ENCODE data around the gene DUSP22.
"Not testable (repeated sequence)": the region's sequence is repeated elsewhere in the genome, so short reads cannot be mapped to it uniquely, and the experiment has no call there.

The DUSP22 gene

DNA sequence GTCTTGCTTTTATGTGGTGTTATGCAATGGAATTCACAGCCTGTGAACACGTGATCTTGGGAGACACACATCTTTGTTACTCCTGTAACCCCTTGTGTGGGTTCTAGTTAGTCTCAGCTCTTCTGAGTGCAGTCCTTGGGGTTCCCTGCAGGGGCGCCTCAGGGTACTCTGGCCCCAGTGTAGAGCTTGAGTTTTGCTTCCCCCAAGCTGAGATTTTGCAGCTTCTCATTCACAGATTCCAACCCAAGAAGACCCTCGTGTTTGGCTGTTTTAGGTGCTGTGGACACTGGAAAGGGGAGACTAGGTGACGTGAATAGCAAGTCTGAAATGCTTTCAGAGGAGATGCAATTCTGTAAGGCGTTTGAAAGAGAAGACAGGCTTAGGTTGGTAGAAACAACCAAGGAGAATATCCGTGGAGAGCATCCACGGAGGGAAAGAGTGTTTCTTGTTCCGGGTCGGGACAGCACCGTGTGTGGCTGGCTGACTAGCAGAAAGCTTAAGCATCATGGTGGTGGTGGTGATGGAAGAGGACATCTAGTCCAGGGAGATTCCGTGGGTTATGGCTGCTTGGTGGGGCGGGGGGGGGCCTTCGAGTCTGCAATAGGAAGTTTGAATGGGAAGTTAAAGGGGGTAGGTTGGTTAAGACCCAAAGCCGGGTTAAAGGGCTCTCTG lies 30.1 kb downstream of the DUSP22 start:
- Histone ChIP-seq H3K4me3 (no peak overlapping the region), H3K27me3 (no peaks in the 10 kb centered on the region), H3K27ac (no peak overlapping the region), H3K36me3 (peaks cover 0 to 10% (median 0%) of the 10 kb centered on the region in 3 donors), H3K4me1 (peaks cover 0 to 6% (median 5%) of the 10 kb centered on the region in 4 donors), H3K9me3 (no peaks in the 10 kb centered on the region)
- intact Hi-C loops (cut with DNase I; ENCODE audit: low total_unique reads): no loop called here
- no peak for DNase-seq
- TF ChIP-seq, protein P1, sequence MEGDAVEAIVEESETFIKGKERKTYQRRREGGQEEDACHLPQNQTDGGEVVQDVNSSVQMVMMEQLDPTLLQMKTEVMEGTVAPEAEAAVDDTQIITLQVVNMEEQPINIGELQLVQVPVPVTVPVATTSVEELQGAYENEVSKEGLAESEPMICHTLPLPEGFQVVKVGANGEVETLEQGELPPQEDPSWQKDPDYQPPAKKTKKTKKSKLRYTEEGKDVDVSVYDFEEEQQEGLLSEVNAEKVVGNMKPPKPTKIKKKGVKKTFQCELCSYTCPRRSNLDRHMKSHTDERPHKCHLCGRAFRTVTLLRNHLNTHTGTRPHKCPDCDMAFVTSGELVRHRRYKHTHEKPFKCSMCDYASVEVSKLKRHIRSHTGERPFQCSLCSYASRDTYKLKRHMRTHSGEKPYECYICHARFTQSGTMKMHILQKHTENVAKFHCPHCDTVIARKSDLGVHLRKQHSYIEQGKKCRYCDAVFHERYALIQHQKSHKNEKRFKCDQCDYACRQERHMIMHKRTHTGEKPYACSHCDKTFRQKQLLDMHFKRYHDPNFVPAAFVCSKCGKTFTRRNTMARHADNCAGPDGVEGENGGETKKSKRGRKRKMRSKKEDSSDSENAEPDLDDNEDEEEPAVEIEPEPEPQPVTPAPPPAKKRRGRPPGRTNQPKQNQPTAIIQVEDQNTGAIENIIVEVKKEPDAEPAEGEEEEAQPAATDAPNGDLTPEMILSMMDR (IDR thresholded peaks at IDR 0.05): no peak

DNA sequence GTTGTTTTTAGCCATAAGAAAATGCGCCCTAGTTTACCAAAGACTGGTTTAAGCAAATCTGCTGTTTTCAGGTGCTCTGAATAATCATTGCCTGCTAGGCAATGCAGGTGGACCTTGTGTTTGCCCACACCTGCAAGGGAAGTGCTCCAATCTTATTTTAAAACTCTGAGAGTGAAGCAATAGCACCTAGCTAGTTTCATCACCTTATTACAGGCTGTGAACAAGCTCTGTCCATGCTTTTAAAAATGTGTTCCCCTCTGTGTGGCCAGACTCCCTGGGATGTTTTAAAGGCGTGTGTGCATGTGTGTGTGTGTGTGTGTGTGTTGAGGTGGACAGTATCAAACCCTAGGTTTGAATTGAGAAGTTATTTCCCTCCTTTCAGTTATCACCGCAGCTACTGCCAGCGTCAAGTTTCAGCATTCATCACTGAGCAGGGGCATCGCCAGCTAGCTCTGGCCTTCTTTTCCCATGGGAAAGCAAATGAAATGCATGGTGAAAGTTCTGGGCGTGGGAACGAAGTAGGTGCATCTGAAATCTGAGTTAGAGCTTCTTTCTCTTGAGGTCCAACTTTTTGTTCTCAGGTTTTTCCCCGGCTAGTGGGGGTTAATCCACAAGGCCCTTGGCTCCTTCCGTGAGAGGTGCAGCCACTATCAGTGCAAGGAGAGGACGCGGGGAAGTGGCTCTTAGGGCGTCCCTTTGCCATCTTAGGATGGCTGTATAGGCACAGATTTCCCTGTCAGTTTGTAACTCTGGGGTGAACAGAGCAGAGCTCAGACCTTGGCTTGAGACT lies 30.8 kb downstream of the DUSP22 start:
- no peaks in the 10 kb centered on the region for H3K27me3 ChIP-seq
- no peak overlapping the region for H3K4me3 ChIP-seq
- no peaks in the 10 kb centered on the region for H3K9me3 ChIP-seq
- H3K27ac ChIP-seq: no peak overlapping the region
- peaks cover 0 to 10% (median 0%) of the 10 kb centered on the region in 3 donors for H3K36me3 ChIP-seq
- H3K4me1 ChIP-seq: peaks cover 0 to 13% (median 12%) of the 10 kb centered on the region in 4 donors
- intact Hi-C loops (cut with DNase I; ENCODE audit: low total_unique reads): no loop called here
- TF ChIP-seq, protein P1 (IDR thresholded peaks at IDR 0.05): no peak
- no peak for DNase-seq

DNA sequence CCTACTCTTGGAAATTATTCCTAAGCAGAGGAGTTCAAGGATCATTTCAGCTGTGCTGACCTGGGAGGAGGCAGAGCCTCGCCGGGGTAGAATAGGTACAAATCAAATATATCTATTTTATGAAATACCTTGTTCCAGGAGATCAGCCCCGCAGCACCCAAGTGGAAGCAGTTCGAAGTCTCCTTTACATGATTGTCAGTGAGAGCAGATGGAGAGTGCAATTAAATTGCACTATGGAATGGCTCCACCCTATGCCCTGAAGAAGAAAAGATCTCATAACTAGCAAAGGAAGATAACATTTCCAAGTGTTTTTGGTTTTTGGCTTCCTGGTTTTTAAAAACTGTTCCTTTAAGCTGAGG lies 31.4 kb downstream of the DUSP22 start:
- TF ChIP-seq, protein P1 (IDR thresholded peaks at IDR 0.05): no peak
- H3K9me3 ChIP-seq: no peaks in the 10 kb centered on the region
- DNase-seq: no peak
- no peak overlapping the region for H3K4me3 ChIP-seq
- H3K36me3 ChIP-seq: peaks cover 0 to 10% (median 0%) of the 10 kb centered on the region in 3 donors
- intact Hi-C loops (cut with DNase I; ENCODE audit: low total_unique reads): no loop called here
- peaks cover 0 to 19% (median 14%) of the 10 kb centered on the region in 4 donors for H3K4me1 ChIP-seq
- H3K27ac ChIP-seq: no peak overlapping the region
- no peaks in the 10 kb centered on the region for H3K27me3 ChIP-seq

DNA sequence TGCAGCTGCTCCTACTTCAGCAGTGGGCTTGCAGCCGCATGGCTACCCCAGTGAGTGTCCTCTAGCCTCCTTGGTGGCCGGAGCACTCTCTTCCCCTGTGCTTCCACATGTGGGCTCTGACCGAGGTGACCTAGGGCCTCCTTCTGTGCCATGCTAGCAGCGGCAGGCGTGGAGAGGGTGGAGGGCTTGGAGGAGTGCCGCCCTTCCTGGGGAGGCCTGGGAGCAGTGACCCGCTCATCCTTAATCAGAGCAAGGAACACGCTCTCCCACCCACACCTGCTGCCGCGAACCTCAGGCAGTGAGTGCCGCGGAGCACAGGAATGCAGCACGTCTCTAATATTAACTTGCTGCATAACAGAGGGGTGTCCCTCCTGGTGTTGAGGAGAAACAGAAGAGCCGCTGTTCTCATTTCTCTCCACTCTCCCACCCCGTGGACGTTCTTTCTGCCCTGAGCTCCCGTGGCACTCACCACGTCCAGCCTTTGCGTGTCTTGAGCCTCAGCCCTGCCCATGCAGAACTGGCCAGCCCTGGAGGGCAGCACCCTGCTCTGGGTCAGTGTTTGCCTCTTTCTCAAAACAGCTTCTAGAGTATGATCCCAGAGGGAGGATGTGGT lies 31.9 kb downstream of the DUSP22 start:
- Histone ChIP-seq H3K4me1 (peaks cover 0 to 19% (median 14%) of the 10 kb centered on the region in 4 donors), H3K4me3 (no peak overlapping the region), H3K36me3 (peaks cover 0 to 10% (median 0%) of the 10 kb centered on the region in 3 donors), H3K9me3 (no peaks in the 10 kb centered on the region), H3K27me3 (no peaks in the 10 kb centered on the region), H3K27ac (no peak overlapping the region)
- intact Hi-C loops (cut with DNase I; ENCODE audit: low total_unique reads): no loop called here
- TF ChIP-seq, protein P1 (IDR thresholded peaks at IDR 0.05): no peak
- DNase-seq: peak in 1 of 2 donors; percentile 67

DNA sequence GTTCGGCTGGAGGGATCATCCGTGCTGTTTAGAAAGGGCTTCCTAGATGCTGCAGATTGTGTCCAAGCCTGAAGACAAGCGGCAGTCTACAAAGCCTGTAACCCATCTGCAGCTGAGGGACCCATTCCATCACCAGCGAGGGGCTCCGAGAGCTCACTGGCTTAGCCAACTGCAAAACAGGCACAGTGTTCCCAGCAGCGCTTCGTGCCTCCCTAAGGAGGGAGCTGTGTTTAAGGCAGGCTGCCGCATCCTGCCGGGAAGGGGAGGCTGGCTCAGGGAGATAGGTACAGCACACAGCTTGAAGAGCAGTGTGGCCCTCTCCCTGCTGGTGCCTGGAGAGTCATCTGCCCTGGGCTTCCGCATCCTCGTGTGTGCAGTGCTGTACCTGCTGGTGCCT lies 32.4 kb downstream of the DUSP22 start:
- Histone ChIP-seq H3K27me3 (no peaks in the 10 kb centered on the region), H3K36me3 (peaks cover 0 to 10% (median 0%) of the 10 kb centered on the region in 3 donors), H3K9me3 (no peaks in the 10 kb centered on the region), H3K27ac (no peak overlapping the region), H3K4me3 (no peak overlapping the region), H3K4me1 (peaks cover 0 to 19% (median 14%) of the 10 kb centered on the region in 4 donors)
- DNase-seq: peak in 1 of 2 donors; percentile 62
- intact Hi-C loops (cut with DNase I; ENCODE audit: low total_unique reads): no loop called here
- TF ChIP-seq, protein P1 (IDR thresholded peaks at IDR 0.05): no peak

DNA sequence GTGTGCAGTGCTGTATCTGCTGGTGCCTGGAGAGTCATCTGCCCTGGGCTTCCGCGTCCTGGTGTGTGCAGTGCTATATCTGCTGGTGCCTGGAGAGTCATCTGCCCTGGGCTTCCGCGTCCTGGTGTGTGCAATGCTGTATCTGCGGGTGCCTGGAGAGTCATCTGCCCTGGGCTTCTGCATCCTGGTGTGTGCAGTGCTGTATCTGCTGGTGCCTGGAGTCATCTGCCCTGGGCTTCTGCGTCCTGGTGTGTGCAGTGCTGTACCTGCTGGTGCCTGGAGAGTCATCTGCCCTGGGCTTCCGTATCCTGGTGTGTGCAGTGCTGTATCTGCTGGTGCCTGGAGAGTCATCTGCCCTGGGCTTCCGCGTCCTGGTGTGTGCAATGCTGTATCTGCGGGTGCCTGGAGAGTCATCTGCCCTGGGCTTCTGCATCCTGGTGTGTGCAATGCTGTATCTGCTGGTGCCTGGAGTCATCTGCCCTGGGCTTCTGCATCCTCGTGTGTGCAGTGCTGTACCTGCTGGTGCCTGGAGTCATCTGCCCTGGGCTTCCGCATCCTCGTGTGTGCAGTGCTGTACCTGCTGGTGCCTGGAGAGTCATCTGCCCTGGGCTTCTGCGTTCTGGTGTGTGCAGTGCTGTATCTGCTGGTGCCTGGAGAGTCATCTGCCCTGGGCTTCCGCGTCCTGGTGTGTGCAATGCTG lies 33.0 kb downstream of the DUSP22 start:
- H3K27ac ChIP-seq; intact Hi-C loops (cut with DNase I; ENCODE audit: low total_unique reads); H3K4me3 ChIP-seq; H3K9me3 ChIP-seq; H3K27me3 ChIP-seq: not testable (repeated sequence)
- peak in 1 of 2 donors; percentile 61 for DNase-seq
- Histone ChIP-seq H3K4me1 (peaks cover 0 to 19% (median 14%) of the 10 kb centered on the region in 4 donors), H3K36me3 (peaks cover 0 to 10% (median 0%) of the 10 kb centered on the region in 3 donors)

DNA sequence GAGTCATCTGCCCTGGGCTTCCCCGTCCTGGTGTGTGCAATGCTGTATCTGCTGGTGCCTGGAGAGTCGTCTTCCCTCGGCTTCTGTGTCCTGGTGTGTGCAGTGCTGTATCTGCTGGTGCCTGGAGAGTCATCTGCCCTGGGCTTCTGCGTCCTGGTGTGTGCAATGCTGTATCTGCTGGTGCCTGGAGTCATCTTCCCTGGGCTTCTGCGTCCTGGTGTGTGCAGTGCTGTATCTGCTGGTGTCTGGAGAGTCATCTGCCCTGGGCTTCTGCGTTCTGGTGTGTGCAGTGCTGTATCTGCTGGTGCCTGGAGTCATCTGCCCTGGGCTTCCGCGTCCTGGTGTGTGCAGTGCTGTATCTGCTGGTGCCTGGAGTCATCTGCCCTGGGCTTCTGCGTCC lies 33.8 kb downstream of the DUSP22 start:
- H3K9me3 ChIP-seq; H3K27ac ChIP-seq; H3K27me3 ChIP-seq; intact Hi-C loops (cut with DNase I; ENCODE audit: low total_unique reads); DNase-seq; H3K4me3 ChIP-seq: not testable (repeated sequence)
- H3K36me3 ChIP-seq: peaks cover 0 to 10% (median 0%) of the 10 kb centered on the region in 3 donors
- peaks cover 0 to 19% (median 14%) of the 10 kb centered on the region in 4 donors for H3K4me1 ChIP-seq

All from tibial artery (tissue), 4 donors.